Erythroblast (primary cell): ENCODE measurements around the gene BAIAP2.

ENCODE experiments used
- GATA1 ChIP-seq: IDR thresholded peaks from 2 replicates; pipeline ENCODE4 v1.6.1; 2011; ENCODE audit warnings: low read depth, mild to moderate bottlenecking, control low read depth, low read length, moderate library complexity
- POLR2A ChIP-seq: IDR thresholded peaks from 2 replicates; pipeline ENCODE4 v1.6.1; 2011; ENCODE audit warnings: mild to moderate bottlenecking, low read length

DNA sequence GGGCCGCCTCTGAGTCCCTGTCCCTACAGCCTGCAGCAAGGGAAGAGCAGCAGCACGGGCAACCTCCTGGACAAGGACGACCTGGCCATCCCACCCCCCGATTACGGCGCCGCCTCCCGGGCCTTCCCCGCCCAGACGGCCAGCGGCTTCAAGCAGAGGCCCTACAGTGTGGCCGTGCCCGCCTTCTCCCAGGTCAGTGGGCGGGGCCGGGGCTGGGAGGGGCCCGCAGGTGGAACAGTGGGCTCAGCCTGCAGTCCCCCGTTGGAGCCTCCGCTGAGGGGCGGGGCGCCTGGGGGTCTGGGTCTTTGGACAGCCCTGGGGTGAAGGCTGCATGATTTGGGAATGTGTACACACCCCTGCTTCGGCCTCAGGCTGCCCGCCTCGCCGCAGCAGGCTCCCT lies 71.8 kb downstream of the BAIAP2 start:
- no peak for TF ChIP-seq POLR2A
- no peak for TF ChIP-seq GATA1
